IMR-90 (cell line): Measurements from ENCODE around the gene TGM2. TPM values are rescaled to one million over a fixed set of nuclear protein-coding genes. Genes with fewer than 3 reads are reported as not detected.

Experiments
- ATAC-seq: fragments of 200-7000 bp; cut with Tn5 transposase; 2 replicates; pipeline ENCODE4 v1.9.1; 2020; ENCODE audit warnings: low read depth, mild to moderate bottlenecking, moderate library complexity
- BruUV-seq: library from RNA; stranded (reverse); fragments of 400-500 nt; replicated peaks from 2 replicates; lab custom pipeline; 2021; lab: Mats Ljungman, UMichigan
- CTCF ChIA-PET: fragments of 300-600 bp; formaldehyde crosslinking; extraction: SDS; loops from one replicate; lab custom pipeline; 2021; ENCODE audit warnings: antibody characterized with exemption; lab: Yijun Ruan, JAX
- POLR2A ChIA-PET: fragments of 300-600 bp; sonication (Branson Sonifier 250); formaldehyde crosslinking; loops from one replicate; lab custom pipeline; 2022; ENCODE audit warnings: antibody characterized with exemption; ENCODE audit not compliant: unreplicated experiment; lab: Charles Lee
- DNase-seq: peaks from one replicate; pipeline ENCODE4 v3.0.0; 2013
- H2AFZ ChIP-seq: replicated peaks from 2 replicates; pipeline ENCODE3; 2013; ENCODE audit warnings: low read length, mild to moderate bottlenecking; ENCODE audit not compliant: poor library complexity
- H2AK5ac ChIP-seq: 2 replicates; pipeline ENCODE4 v1.6.1; 2013; ENCODE audit warnings: low read depth, low read length, inconsistent platforms
- H2AK9ac ChIP-seq: replicated peaks from 2 replicates; pipeline ENCODE3; 2013; ENCODE audit warnings: mild to moderate bottlenecking, low read depth, low read length, moderate library complexity; ENCODE audit not compliant: poor library complexity
- H2BK120ac ChIP-seq: 2 replicates; pipeline ENCODE4 v1.6.1; 2013; ENCODE audit warnings: low read depth, low read length, inconsistent platforms
- H2BK15ac ChIP-seq: 3 replicates; pipeline ENCODE4 v1.6.1; 2013; ENCODE audit warnings: low read depth, low read length, inconsistent platforms
- H2BK20ac ChIP-seq: 2 replicates; pipeline ENCODE4 v1.6.1; 2013; ENCODE audit warnings: low read depth, mild to moderate bottlenecking, inconsistent platforms, low read length, moderate library complexity
- H2BK5ac ChIP-seq: 2 replicates; pipeline ENCODE4 v1.6.1; 2013; ENCODE audit warnings: mild to moderate bottlenecking, low read depth, low read length, inconsistent platforms; ENCODE audit not compliant: poor library complexity, severe bottlenecking
- H3K14ac ChIP-seq: replicated peaks from 2 replicates; pipeline ENCODE4 v1.6.1; 2013; ENCODE audit warnings: low read depth, low read length, inconsistent platforms
- H3K18ac ChIP-seq: 2 replicates; pipeline ENCODE4 v1.6.1; 2013; ENCODE audit warnings: low read depth, low read length, control low read depth
- H3K23ac ChIP-seq: 2 replicates; pipeline ENCODE4 v1.6.1; 2013; ENCODE audit warnings: low read depth, low read length, inconsistent platforms
- H3K27ac ChIP-seq: 2 replicates; pipeline ENCODE4 v1.5.1; 2013; ENCODE audit warnings: mild to moderate bottlenecking, control low read depth, low read length; ENCODE audit not compliant: insufficient read depth
- H3K27me3 ChIP-seq: 2 replicates; pipeline ENCODE4 v1.6.1; 2013; ENCODE audit warnings: low read length; ENCODE audit not compliant: control insufficient read depth, insufficient read depth
- H3K36me3 ChIP-seq: 2 replicates; pipeline ENCODE4 v1.6.1; 2013; ENCODE audit warnings: low read length, mixed read lengths; ENCODE audit not compliant: control insufficient read depth, insufficient read depth
- H3K4ac ChIP-seq: 2 replicates; pipeline ENCODE4 v1.6.1; 2013; ENCODE audit warnings: low read depth, low read length, inconsistent platforms
- H3K4me1 ChIP-seq: 2 replicates; pipeline ENCODE4 v1.6.1; 2013; ENCODE audit warnings: low read length, mixed read lengths; ENCODE audit not compliant: control insufficient read depth, insufficient read depth
- H3K4me2 ChIP-seq: 2 replicates; pipeline ENCODE4 v1.6.1; 2013; ENCODE audit warnings: low read depth, mild to moderate bottlenecking, control low read depth, low read length, moderate library complexity
- H3K4me3 ChIP-seq: 2 replicates; pipeline ENCODE4 v1.5.1; 2013; ENCODE audit warnings: low read depth, mild to moderate bottlenecking, control low read depth, low read length, moderate library complexity; ENCODE audit not compliant: insufficient read depth
- H3K56ac ChIP-seq: 2 replicates; pipeline ENCODE4 v1.6.1; 2013; ENCODE audit warnings: low read length, inconsistent platforms; ENCODE audit not compliant: insufficient read depth; ENCODE audit errors: extremely low read depth
- H3K79me1 ChIP-seq, 2 experiments: 2 replicates each; pipeline ENCODE4 v1.6.1; 2013; ENCODE audit warnings: low read length in 2 of 2, inconsistent platforms in 1 of 2, low read depth in 1 of 2
- H3K9ac ChIP-seq: 2 replicates; pipeline ENCODE4 v1.6.1; 2013; ENCODE audit warnings: low read depth, low read length, control low read depth
- H3K9me1 ChIP-seq: 2 replicates; pipeline ENCODE4 v1.6.1; 2013; ENCODE audit warnings: low read length, inconsistent platforms; ENCODE audit not compliant: insufficient read depth
- H3K9me3 ChIP-seq: 2 replicates; pipeline ENCODE4 v1.6.1; 2013; ENCODE audit warnings: low read length; ENCODE audit not compliant: control insufficient read depth, insufficient read depth
- H4K20me1 ChIP-seq: 2 replicates; pipeline ENCODE4 v1.6.1; 2013; ENCODE audit warnings: low read length, inconsistent platforms; ENCODE audit not compliant: insufficient read depth
- H4K5ac ChIP-seq: 2 replicates; pipeline ENCODE4 v1.6.1; 2013; ENCODE audit warnings: mild to moderate bottlenecking, low read depth, low read length, control low read depth
- H4K8ac ChIP-seq, 2 experiments: 2 replicates each; pipeline ENCODE4 v1.6.1; 2013; ENCODE audit warnings: low read depth in 2 of 2, low read length in 2 of 2, control low read depth in 1 of 2, inconsistent platforms in 1 of 2
- H4K91ac ChIP-seq: 2 replicates; pipeline ENCODE4 v1.6.1; 2013; ENCODE audit warnings: low read depth, low read length, inconsistent platforms; ENCODE audit not compliant: insufficient read depth
- BHLHE40 ChIP-seq: fragments of 150-350 bp; IDR thresholded peaks from 2 replicates; pipeline ENCODE4 v1.6.1; 2016; ENCODE audit warnings: mild to moderate bottlenecking, low read depth, low read length
- CEBPB ChIP-seq: IDR thresholded peaks from 2 replicates; pipeline ENCODE4 v1.6.1; 2012; ENCODE audit warnings: low read depth, low read length, improper control_type of control experiment
- CHD1 ChIP-seq: IDR thresholded peaks from 2 replicates; pipeline ENCODE4 v1.6.1; 2012; ENCODE audit warnings: low read depth, low read length, improper control_type of control experiment
- FOS ChIP-seq: fragments of 150-350 bp; IDR thresholded peaks from 2 replicates; pipeline ENCODE4 v1.6.1; 2016; ENCODE audit warnings: low read depth, low read length
- MAZ ChIP-seq: IDR thresholded peaks from 2 replicates; pipeline ENCODE4 v1.6.1; 2012; ENCODE audit warnings: low read depth, mild to moderate bottlenecking, low read length, improper control_type of control experiment, moderate library complexity, borderline replicate concordance
- MXI1 ChIP-seq: IDR thresholded peaks from 2 replicates; pipeline ENCODE4 v1.6.1; 2012; ENCODE audit warnings: low read depth, mild to moderate bottlenecking, low read length, moderate library complexity, borderline replicate concordance
- NFE2L2 ChIP-seq: fragments of 150-350 bp; IDR thresholded peaks from 2 replicates; pipeline ENCODE4 v1.6.1; 2016; ENCODE audit warnings: low read depth, mild to moderate bottlenecking, low read length
- POLR2A ChIP-seq: IDR thresholded peaks from 2 replicates; pipeline ENCODE4 v1.6.1; 2012; ENCODE audit warnings: mild to moderate bottlenecking, low read depth, low read length
- RAD21 ChIP-seq: IDR thresholded peaks from 2 replicates; pipeline ENCODE4 v1.6.1; 2012; ENCODE audit warnings: low read length, improper control_type of control experiment
- RCOR1 ChIP-seq: IDR thresholded peaks from 2 replicates; pipeline ENCODE4 v1.6.1; 2012; ENCODE audit warnings: mild to moderate bottlenecking, low read length, improper control_type of control experiment; ENCODE audit not compliant: insufficient replicate concordance
- RFX5 ChIP-seq: IDR thresholded peaks from 2 replicates; pipeline ENCODE4 v1.8.0; 2012; ENCODE audit warnings: low read depth, mild to moderate bottlenecking, low read length, moderate library complexity
- SMC3 ChIP-seq: fragments of 150-350 bp; IDR thresholded peaks from 2 replicates; pipeline ENCODE4 v1.6.1; 2016; ENCODE audit warnings: low read depth, mild to moderate bottlenecking, antibody characterized with exemption, low read length, moderate library complexity
- WGBS, 2 experiments: methylation state at CpG; one replicate each; pipeline versions ENCODE4 v1.1.5 to v1.1.7; 2013; ENCODE audit warnings: missing lambda C conversion rate in 2 of 2; ENCODE audit not compliant: insufficient read length in 1 of 2; ENCODE audit errors: extremely low coverage in 2 of 2; 5-methylcytosine and 5-hydroxymethylcytosine counted together
- dilution Hi-C: fragments of 300-500 bp; cut with HindIII; formaldehyde crosslinking; loops from one replicate; pipeline ENCODE4 v1.14.3; 2018; ENCODE audit warnings: low sequenced_read_pairs; ENCODE audit not compliant: unreplicated experiment
- in situ Hi-C: fragments of 300-500 bp; cut with MboI; formaldehyde crosslinking; loops from 3 replicates; pipeline ENCODE4 v1.14.3; 2019; ENCODE audit warnings: low sequenced_read_pairs, inconsistent platforms, mixed read lengths
- intact Hi-C: fragments of 100-400 bp; cut with micrococcal nuclease; formaldehyde crosslinking; loops from 2 replicates; pipeline ENCODE4 v1.10.0; 2022
- polyA plus RNA-seq, 3 experiments: library from polyadenylated mRNA; depleted of rRNA; stranded (reverse); fragments of >200 nt; gene quantifications; 2 replicates each; pipeline ENCODE4 v1.2.3, GENCODE V29; 2012; ENCODE audit warnings: low replicate concordance in 1 of 3
- total RNA-seq: library from RNA; depleted of rRNA; stranded (reverse); fragments of >200 nt; gene quantifications from 2 replicates; pipeline ENCODE4 v1.2.3, GENCODE V29; 2012
- TF ChIP-seq, protein P1 (sequence below): fragments of 150-350 bp; IDR thresholded peaks from 2 replicates; pipeline ENCODE4 v1.6.1; 2016; ENCODE audit warnings: low read depth, mild to moderate bottlenecking, low read length, moderate library complexity, borderline replicate concordance

The TGM2 gene
- total and polyA plus RNA-seq, 2 of the 4 experiments (the other 2 are of a cell fraction), result 239 to 268 TPM

DNA sequence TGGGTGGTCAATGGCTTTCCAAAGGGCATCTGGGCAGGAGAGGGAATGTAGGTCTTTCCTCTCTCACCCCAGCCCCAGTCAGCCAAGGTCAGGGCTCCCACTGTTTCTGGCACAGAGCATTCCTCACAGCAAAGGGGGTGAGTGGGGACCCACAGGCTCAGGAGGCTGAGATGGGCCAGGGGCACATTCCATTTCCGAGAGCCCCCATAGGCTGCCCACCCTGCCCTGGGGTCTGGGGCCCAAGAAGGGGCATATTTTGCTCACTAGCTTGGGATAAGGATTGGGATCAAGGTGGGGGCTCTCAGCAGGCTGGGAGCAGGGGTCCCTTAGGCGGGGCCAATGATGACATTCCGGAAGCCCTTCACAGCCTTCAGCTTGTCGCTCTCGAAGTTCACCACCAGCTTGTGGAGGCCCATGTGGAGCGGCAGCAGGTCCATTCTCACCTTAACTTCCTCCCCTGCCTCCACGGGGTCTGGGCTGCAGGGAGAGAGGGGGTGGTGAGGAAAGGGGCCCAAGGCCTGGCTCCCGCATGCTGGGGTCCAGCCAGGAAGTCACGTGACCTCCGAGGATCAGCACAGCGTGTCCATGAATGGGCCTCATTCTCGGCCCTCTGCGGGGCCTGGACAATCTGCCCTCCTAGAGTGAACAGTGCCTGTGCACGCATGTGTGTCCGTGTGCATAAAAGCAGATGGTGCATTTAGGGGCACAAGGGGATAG, 35.0 kb downstream of the TGM2 start (continued):
- TF ChIP-seq MXI1, result no peak

DNA sequence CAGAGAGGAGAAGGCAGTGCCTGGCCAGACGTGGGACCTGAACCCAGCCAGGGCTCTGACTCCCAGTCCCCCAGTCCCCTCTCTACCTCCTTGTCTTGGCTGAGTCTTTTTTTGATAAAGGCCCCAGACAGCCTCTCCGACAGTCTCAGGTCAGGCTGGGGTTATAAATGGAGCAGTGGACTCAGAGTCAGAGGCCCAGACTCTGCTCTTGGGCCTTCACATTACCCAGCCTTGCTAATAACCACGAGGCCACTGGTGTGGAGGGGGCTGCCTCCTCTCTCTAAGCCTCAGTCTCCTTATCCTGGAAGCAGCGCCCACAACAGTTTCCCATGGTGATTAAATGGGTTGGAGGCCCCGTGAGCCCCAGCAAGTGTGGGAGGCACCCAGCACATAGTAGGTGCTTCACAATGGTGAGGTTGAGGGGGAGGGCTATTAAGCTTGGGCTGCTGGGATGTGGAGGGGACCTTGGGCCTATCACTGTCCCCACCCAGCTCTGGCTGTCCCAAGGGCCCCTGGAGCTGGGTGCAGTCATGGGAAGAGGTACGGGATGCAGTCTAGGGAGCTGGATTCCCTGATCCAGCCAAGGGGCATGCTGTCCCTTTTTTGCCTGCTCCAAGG, 35.7 kb downstream of the TGM2 start:
- Histone ChIP-seq H3K36me3 (peaks cover 42% of the 10 kb centered on the region), H2BK120ac (no peak overlapping the region), H4K91ac (peak overlapping the region; percentile 51; the same call in 1 of the 2 replicates), H2AK9ac (peak overlapping the region; percentile 37), H2BK20ac (0 out of 2 replicates have a peak overlapping the region, but pooled peaks have one; percentile 27), H3K18ac (no peak overlapping the region), H2AFZ (no peak overlapping the region), H3K9me1 (peaks cover 27% of the 10 kb centered on the region), H2AK5ac (peak overlapping the region; percentile 74), H4K8ac (no peak overlapping the region), H3K56ac (no peak overlapping the region), H2BK5ac (no peak overlapping the region), H3K23ac (no peak overlapping the region), H3K27me3 (no peaks in the 10 kb centered on the region), H3K9me3 (no peaks in the 10 kb centered on the region), H3K14ac (0 out of 2 replicates have a peak overlapping the region, but pooled peaks have one; percentile 18), H3K4me1 (peaks cover 22% of the 10 kb centered on the region), H3K27ac (no peak overlapping the region), H3K79me1 (peaks cover 0 to 8% of the 10 kb centered on the region in 2 experiments; a peak in 1 of 4 replicates), H3K4ac (0 out of 2 replicates have a peak overlapping the region, but pooled peaks have one; percentile 35), H3K9ac (no peak overlapping the region), H3K4me2 (no peak overlapping the region), H3K4me3 (no peak overlapping the region), H4K20me1 (no peaks in the 10 kb centered on the region; the same call in 1 of the 2 replicates), H2BK15ac (no peak overlapping the region), H4K5ac (no peak overlapping the region)
- no peak for ATAC-seq
- no peak for TF ChIP-seq CEBPB
- TF ChIP-seq, protein P1, sequence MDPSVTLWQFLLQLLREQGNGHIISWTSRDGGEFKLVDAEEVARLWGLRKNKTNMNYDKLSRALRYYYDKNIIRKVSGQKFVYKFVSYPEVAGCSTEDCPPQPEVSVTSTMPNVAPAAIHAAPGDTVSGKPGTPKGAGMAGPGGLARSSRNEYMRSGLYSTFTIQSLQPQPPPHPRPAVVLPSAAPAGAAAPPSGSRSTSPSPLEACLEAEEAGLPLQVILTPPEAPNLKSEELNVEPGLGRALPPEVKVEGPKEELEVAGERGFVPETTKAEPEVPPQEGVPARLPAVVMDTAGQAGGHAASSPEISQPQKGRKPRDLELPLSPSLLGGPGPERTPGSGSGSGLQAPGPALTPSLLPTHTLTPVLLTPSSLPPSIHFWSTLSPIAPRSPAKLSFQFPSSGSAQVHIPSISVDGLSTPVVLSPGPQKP, result no peak
- TF ChIP-seq BHLHE40, result no peak
- no peak for TF ChIP-seq RCOR1
- TF ChIP-seq NFE2L2, result no peak
- TF ChIP-seq POLR2A, result no peak
- no peak for TF ChIP-seq RFX5
- no peak for TF ChIP-seq CHD1
- TF ChIP-seq MXI1, result no peak
- TF ChIP-seq MAZ, result no peak
- TF ChIP-seq FOS, result no peak
- TF ChIP-seq SMC3, result no peak
- TF ChIP-seq RAD21, result no peak
- ChIA-PET CTCF (interaction anchor here (1.0 kb wide), 1 partner anchor 92 kb away, joined by 4 read pairs; no protein-coding TSS in a partner anchor), POLR2A (no interaction called here)
- WGBS, 2 experiments, result no CpG with 5 or more reads among the region's 6 CpGs
- dilution Hi-C loops (no loop called here), intact Hi-C loops (no loop called here), in situ Hi-C loops (no loop called here)
- no TSS peak for BruUV-seq
- no peak for DNase-seq
